ENCODE results near the gene ZBED5.
"Not testable (repeated sequence)": the region's sequence is repeated elsewhere in the genome, so short reads cannot be mapped to it uniquely, and the experiment has no call there.

ZBED5 gene

DNA sequence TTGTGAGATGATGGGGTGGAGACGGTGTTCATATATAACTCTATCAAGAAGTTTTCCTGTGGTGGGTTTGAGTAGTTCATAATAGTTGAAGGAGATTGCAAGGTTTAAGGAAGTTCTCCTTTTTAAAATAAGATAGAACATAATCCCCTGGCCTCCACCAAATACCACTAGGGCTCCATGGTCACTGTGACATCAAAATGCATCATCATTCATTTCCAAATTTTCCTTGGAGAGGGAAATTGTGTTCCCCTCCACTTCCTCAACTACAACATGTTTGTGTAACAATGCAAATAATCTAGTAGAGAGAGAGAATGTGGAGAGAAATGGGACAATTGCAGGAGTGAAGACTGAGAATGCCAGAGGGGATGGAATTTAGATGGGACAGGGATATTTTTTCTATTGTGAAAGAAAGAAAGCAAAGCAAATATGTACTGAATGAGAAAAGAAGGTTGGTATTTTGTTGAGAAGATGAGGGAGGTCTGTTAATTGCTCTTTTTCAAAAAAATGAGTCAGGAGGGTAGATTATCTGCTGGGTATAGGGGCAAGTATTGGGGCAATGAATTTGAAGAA is 33.4 kb upstream of the ZBED5 start:
- H3K4me3 ChIP-seq (ENCODE audit: low read length): no peak overlapping the region
- TF ChIP-seq, protein P1, sequence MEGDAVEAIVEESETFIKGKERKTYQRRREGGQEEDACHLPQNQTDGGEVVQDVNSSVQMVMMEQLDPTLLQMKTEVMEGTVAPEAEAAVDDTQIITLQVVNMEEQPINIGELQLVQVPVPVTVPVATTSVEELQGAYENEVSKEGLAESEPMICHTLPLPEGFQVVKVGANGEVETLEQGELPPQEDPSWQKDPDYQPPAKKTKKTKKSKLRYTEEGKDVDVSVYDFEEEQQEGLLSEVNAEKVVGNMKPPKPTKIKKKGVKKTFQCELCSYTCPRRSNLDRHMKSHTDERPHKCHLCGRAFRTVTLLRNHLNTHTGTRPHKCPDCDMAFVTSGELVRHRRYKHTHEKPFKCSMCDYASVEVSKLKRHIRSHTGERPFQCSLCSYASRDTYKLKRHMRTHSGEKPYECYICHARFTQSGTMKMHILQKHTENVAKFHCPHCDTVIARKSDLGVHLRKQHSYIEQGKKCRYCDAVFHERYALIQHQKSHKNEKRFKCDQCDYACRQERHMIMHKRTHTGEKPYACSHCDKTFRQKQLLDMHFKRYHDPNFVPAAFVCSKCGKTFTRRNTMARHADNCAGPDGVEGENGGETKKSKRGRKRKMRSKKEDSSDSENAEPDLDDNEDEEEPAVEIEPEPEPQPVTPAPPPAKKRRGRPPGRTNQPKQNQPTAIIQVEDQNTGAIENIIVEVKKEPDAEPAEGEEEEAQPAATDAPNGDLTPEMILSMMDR (IDR thresholded peaks at IDR 0.05; ENCODE audit: insufficient read depth, low read depth, low read length, missing control alignments): no peak
- no peak for DNase-seq (ENCODE audit: low read depth)

- H3K4me3 ChIP-seq (ENCODE audit: low read length); DNase-seq (ENCODE audit: low read depth): not testable (repeated sequence)
Observed at GRCh38 chr11:10890083-10890482, 32.2 kb upstream of the ZBED5 start.

- TF ChIP-seq, protein P1 (IDR thresholded peaks at IDR 0.05; ENCODE audit: insufficient read depth, low read depth, low read length, missing control alignments): no peak
- no peak for DNase-seq (ENCODE audit: low read depth)
Observed at GRCh38 chr11:10887307-10887706, 29.5 kb upstream of the ZBED5 start.

DNA sequence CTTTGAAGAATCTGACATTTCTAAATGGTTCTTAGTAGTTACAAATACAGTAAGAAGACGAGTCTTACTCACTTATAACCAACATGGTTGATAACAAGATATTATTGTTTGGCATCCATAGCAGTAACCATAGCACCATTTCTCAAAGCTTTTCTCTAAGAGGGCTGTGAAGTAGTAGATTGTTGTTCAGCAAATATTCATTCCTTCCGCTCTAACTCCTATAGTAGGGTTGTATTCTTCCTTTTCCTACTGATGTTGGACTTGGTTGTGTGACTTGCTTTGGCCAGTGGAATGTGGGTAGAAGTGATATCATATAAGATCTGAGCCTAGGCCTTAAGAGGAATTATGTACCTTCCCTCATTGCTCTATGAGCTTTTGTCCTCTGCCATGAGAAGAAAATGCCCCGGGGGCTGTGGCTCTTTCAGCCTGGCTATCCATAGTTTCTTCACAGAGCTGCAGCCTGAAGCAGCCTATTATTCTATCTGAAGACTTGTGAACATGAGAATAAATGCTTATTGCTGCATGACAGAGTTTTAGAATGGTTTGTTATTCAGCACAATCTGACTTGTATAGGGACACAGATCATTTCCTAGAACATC is 28.9 kb upstream of the ZBED5 start:
- H3K4me3 ChIP-seq (ENCODE audit: low read length): no peak overlapping the region
- TF ChIP-seq, protein P1 (IDR thresholded peaks at IDR 0.05; ENCODE audit: insufficient read depth, low read depth, low read length, missing control alignments): no peak
- no peak for DNase-seq (ENCODE audit: low read depth)

More at GRCh38 chr11:10887307-10887706, 29.5 kb upstream of the ZBED5 start:
- H3K4me3 ChIP-seq (ENCODE audit: low read length): no peak overlapping the region

DNA sequence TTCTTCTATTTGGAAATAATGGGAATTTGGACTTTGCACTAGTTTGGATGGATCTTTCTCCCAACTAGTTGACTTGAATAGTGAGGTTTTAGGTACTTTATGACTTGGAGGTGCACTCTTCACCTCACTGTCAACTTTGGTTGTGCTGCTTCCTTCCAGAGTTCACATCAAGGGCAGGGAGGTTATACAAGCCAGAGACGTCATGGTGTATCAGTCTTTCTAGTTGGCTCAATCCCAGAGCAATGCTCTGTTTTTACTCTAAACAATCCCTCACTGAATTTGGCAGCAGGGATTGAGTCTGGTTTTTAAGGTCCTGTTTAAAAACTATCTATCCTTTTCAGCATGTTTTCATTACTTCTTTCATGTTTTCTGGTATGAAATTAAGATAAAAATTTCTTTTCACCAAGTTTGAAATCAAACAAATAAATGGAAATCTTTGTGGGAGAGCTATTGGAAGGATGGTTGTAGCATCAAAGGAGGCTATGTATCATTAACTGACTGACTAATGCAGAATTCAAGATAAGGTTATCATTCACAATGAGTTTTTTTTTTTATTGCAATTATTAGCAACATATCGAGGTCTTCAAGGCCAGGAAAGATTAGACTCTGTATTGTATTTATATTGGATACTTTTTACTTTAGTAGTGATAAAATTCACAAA is 28.0 kb upstream of the ZBED5 start:
- DNase-seq (ENCODE audit: low read depth): no peak

DNA sequence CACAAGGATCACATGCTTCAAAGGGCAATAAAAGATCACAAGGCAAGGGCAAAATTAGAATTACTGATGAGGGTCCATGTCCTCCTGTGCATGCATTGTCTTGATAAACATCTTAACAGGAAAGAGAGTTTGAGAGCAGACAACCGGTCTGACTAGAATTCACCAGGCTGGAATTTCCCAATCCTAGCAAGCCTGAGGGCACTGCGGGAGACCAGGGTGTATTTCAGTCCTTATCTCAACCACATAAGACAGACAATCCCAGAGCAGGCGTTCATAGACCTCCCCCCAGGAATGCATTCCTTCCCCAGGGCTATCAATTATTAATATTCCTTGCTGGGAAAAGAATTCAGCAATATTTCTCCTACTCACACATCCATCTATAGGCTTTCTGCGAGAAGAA is 26.4 kb upstream of the ZBED5 start:
- peak; percentile 71 for DNase-seq (ENCODE audit: low read depth)
- H3K4me3 ChIP-seq (ENCODE audit: low read length): not testable (repeated sequence)

More for the DNA sequence above, 28.0 kb upstream of the ZBED5 start:
- TF ChIP-seq, protein P1 (IDR thresholded peaks at IDR 0.05; ENCODE audit: insufficient read depth, low read depth, low read length, missing control alignments): no peak
- H3K4me3 ChIP-seq (ENCODE audit: low read length): no peak overlapping the region

GRCh38 chr11:10881892-10882291 is 24.0 kb upstream of the ZBED5 start:
- DNase-seq (ENCODE audit: low read depth): no peak
- no peak overlapping the region for H3K4me3 ChIP-seq (ENCODE audit: low read length)
- TF ChIP-seq, protein P1 (IDR thresholded peaks at IDR 0.05; ENCODE audit: insufficient read depth, low read depth, low read length, missing control alignments): no peak

Measured in epithelial cell of esophagus (primary cell).